GM12878 (cell line): ENCODE data around the gene SEC16A. TPM values are rescaled to one million over a fixed set of nuclear protein-coding genes. Genes with fewer than 3 reads are reported as not detected.

Experiments
- ATAC-seq: fragments of 200-7000 bp; cut with Tn5 transposase; 3 replicates; pipeline ENCODE4 v1.9.1; 2020; ENCODE audit warnings: mild to moderate bottlenecking, moderate library complexity
- BruUV-seq: library from RNA; stranded (reverse); fragments of 400-500 nt; replicated peaks from 2 replicates; lab custom pipeline; 2021; lab: Mats Ljungman, UMichigan
- CTCF ChIA-PET: fragments of 300-600 bp; sonication (Branson Sonifier 250); formaldehyde crosslinking; extraction: SDS; loops from one replicate; lab custom pipeline; 2021; ENCODE audit warnings: inconsistent platforms; lab: Yijun Ruan, JAX
- POLR2A ChIA-PET: fragments of 350-600 bp; formaldehyde crosslinking; extraction: SDS; loops from one replicate; lab custom pipeline; 2021; ENCODE audit warnings: inconsistent platforms; lab: Charles Lee
- RAD21 ChIA-PET: fragments of 300-600 bp; sonication (Branson Sonifier 250); formaldehyde crosslinking; loops from one replicate; lab custom pipeline; 2023; ENCODE audit warnings: antibody characterized with exemption; ENCODE audit not compliant: unreplicated experiment; lab: Charles Lee
- SMC1A ChIA-PET: fragments of 300-600 bp; sonication (Branson Sonifier 250); formaldehyde crosslinking; loops from one replicate; lab custom pipeline; 2023; ENCODE audit not compliant: unreplicated experiment, uncharacterized antibody; lab: Charles Lee
- DNase-seq: peaks from one replicate; pipeline ENCODE4 v3.0.0-alpha.2; 2011; ENCODE audit warnings: low read depth, low spot score
- FAIRE-seq: peaks from 3 replicates; lab custom pipeline; 2011; peaks lifted over from hg19 to GRCh38; lab: Jason Lieb, UNC
- H2AFZ ChIP-seq: 2 replicates; pipeline ENCODE4 v1.6.0; 2011; ENCODE audit warnings: low read depth, low read length, control low read depth; ENCODE audit not compliant: control insufficient read depth
- H3K27ac ChIP-seq: 2 replicates; pipeline ENCODE4 v1.5.1; 2011; ENCODE audit warnings: control low read depth; ENCODE audit not compliant: control insufficient read depth, insufficient read depth
- H3K27me3 ChIP-seq, 2 experiments: replicated peaks in 1 of 2; 2 replicates each; pipeline versions ENCODE4 v1.6.0 to v1.6.1; 2011; ENCODE audit warnings: low read length in 1 of 2; ENCODE audit not compliant: control insufficient read depth in 2 of 2, insufficient read depth in 2 of 2
- H3K36me3 ChIP-seq, 2 experiments: 2 replicates each; pipeline ENCODE4 v1.5.1; 2011; ENCODE audit warnings: low read length in 1 of 2; ENCODE audit not compliant: control insufficient read depth in 2 of 2, insufficient read depth in 2 of 2
- H3K4me1 ChIP-seq: 2 replicates; pipeline ENCODE4 v1.6.1; 2011; ENCODE audit warnings: mild to moderate bottlenecking, low read length, moderate library complexity, mixed read lengths; ENCODE audit not compliant: control insufficient read depth, insufficient read depth
- H3K4me2 ChIP-seq: 2 replicates; pipeline ENCODE4 v1.6.0; 2011; ENCODE audit warnings: control low read depth; ENCODE audit not compliant: control insufficient read depth, insufficient read depth
- H3K4me3 ChIP-seq: fragments of 200-600 bp; sonication (generic); 2 replicates; pipeline ENCODE4 v1.5.1; 2016
- H3K79me2 ChIP-seq: 2 replicates; pipeline ENCODE4 v1.6.0; 2011; ENCODE audit warnings: low read length; ENCODE audit not compliant: control insufficient read depth, insufficient read depth
- H3K9ac ChIP-seq: 2 replicates; pipeline ENCODE4 v1.8.0; 2011; ENCODE audit warnings: low read length, control low read depth, mixed read lengths; ENCODE audit not compliant: control insufficient read depth, insufficient read depth
- H3K9me3 ChIP-seq: replicated peaks from 3 replicates; pipeline ENCODE4 v1.5.1; 2011; ENCODE audit warnings: mild to moderate bottlenecking, low read length; ENCODE audit not compliant: control insufficient read depth, insufficient read depth
- H4K20me1 ChIP-seq: 2 replicates; pipeline ENCODE4 v1.6.0; 2011; ENCODE audit not compliant: control insufficient read depth, insufficient read depth
- CBX3 ChIP-seq: fragments of 200-600 bp; sonication (generic); IDR thresholded peaks from 2 replicates; pipeline ENCODE4 v1.6.1; 2016; ENCODE audit warnings: low read depth, borderline replicate concordance
- GABPA ChIP-seq: IDR thresholded peaks from 2 replicates; pipeline ENCODE4 v1.6.1; 2014; ENCODE audit warnings: antibody characterized with exemption, low read depth, mild to moderate bottlenecking, inconsistent platforms
- PAX8 ChIP-seq: fragments of 450-650 bp; IDR thresholded peaks from 2 replicates; pipeline ENCODE4 v1.6.1; 2017; ENCODE audit warnings: mild to moderate bottlenecking, moderate library complexity
- WGBS: methylation state at CpG from one replicate; pipeline ENCODE4 v1.1.6; 2016; ENCODE audit warnings: low lambda C conversion rate; ENCODE audit not compliant: insufficient replicate concordance, insufficient coverage; ENCODE audit errors: missing lambda C conversion rate; 5-methylcytosine and 5-hydroxymethylcytosine counted together
- in situ Hi-C: fragments of 300-500 bp; cut with MboI; formaldehyde crosslinking; loops from 9 replicates; pipeline ENCODE4 v1.14.3; 2018; ENCODE audit warnings: mixed read lengths
- intact Hi-C: fragments of 100-400 bp; cut with micrococcal nuclease; formaldehyde crosslinking; loops from one replicate; pipeline ENCODE4 v1.14.2; 2022; ENCODE audit not compliant: unreplicated experiment
- polyA plus RNA-seq, 11 experiments: library from polyadenylated mRNA; depleted of rRNA in 4 of 11; unstranded in 6 of 11; stranded (reverse) in 5 of 11; fragments of >200 nt; fragmentation: Nextera tagmentation in 4 of 11; fragmentation: Illumina TruSeq in 1 of 11; extraction: Ambion mirVana in 4 of 11; extraction: Trizol in 1 of 11; gene quantifications; 1 replicate in 1 of 11; 2 replicates in 10 of 11; pipeline versions ENCODE4 v1.2.1 to v1.2.3, GENCODE V29; 2011 to 2016; ENCODE audit warnings: inconsistent platforms in 2 of 11, missing spikeins in 2 of 11, low read depth in 1 of 11
- total RNA-seq, 4 experiments: library from RNA; depleted of rRNA in 3 of 4; stranded (reverse); fragments of >200 nt in 3 of 4; fragmentation: Illumina TruSeq in 1 of 4; extraction: Trizol in 1 of 4; gene quantifications; 2 replicates each; pipeline versions ENCODE4 v1.2.1 to v1.2.3, GENCODE V29; 2013 to 2021
- TF ChIP-seq, protein P1 (sequence below): fragments of 450-650 bp; IDR thresholded peaks from 2 replicates; pipeline ENCODE4 v1.6.1; 2018; ENCODE audit warnings: mild to moderate bottlenecking, low read depth, moderate library complexity; ENCODE audit not compliant: partially characterized antibody
- TF ChIP-seq, protein P2 (sequence below): IDR thresholded peaks from 2 replicates; pipeline ENCODE4 v1.6.1; 2012; ENCODE audit warnings: low read length, inconsistent platforms
- TF ChIP-seq, protein P3 (sequence below): fragments of 150-350 bp; IDR thresholded peaks from 2 replicates; pipeline ENCODE4 v1.6.1; 2014; ENCODE audit warnings: mild to moderate bottlenecking, low read depth, low read length

The SEC16A gene
- total and polyA plus RNA-seq, 10 of the 15 experiments (the other 5 are each of a cell fraction or from before 2014, with no cell fraction given) = 9.9 to 59.1 (median 21.7) TPM

DNA sequence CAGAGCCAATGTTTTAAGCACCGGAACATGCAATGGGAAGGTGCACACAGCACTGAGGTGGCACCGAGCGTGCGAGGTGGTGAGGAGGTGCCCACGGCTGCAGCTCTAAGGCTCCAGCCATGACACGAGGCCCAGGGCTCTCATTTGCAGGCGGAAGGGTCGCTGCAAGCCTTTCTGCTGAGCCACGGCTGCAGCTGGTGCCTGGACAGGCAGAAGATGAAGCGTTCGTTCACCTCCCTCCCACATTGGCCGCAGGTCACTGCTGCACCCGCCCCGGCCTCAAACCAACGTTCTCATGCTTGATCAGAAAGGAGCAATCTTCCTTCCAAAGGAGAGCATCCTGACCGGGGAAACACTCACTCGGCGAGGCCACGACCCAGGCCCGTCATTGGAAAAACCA is 38.7 kb downstream of the SEC16A start:
- H3K36me3 ChIP-seq = peaks cover 23 to 25% of the 10 kb centered on the region in 2 experiments
- RAD21 ChIA-PET = no interaction called here
- no TSS peak for BruUV-seq
- no peak for FAIRE-seq
- in situ Hi-C loops = no loop called here
- H3K9ac ChIP-seq = no peak overlapping the region
- no peak overlapping the region for H2AFZ ChIP-seq
- intact Hi-C loops = no loop called here
- no peaks in the 10 kb centered on the region; the same call in 1 of the 2 replicates for H4K20me1 ChIP-seq
- H3K4me3 ChIP-seq = no peak overlapping the region
- no peaks in the 10 kb centered on the region for H3K9me3 ChIP-seq
- SMC1A ChIA-PET = no interaction called here
- H3K4me2 ChIP-seq = no peak overlapping the region
- H3K27me3 ChIP-seq = no peaks in the 10 kb centered on the region
- POLR2A ChIA-PET = interaction anchor here (0.6 kb wide), 1 partner anchor 201 kb away, joined by 4 read pairs; no protein-coding TSS in a partner anchor
- DNase-seq = no peak
- TF ChIP-seq, protein P1, sequence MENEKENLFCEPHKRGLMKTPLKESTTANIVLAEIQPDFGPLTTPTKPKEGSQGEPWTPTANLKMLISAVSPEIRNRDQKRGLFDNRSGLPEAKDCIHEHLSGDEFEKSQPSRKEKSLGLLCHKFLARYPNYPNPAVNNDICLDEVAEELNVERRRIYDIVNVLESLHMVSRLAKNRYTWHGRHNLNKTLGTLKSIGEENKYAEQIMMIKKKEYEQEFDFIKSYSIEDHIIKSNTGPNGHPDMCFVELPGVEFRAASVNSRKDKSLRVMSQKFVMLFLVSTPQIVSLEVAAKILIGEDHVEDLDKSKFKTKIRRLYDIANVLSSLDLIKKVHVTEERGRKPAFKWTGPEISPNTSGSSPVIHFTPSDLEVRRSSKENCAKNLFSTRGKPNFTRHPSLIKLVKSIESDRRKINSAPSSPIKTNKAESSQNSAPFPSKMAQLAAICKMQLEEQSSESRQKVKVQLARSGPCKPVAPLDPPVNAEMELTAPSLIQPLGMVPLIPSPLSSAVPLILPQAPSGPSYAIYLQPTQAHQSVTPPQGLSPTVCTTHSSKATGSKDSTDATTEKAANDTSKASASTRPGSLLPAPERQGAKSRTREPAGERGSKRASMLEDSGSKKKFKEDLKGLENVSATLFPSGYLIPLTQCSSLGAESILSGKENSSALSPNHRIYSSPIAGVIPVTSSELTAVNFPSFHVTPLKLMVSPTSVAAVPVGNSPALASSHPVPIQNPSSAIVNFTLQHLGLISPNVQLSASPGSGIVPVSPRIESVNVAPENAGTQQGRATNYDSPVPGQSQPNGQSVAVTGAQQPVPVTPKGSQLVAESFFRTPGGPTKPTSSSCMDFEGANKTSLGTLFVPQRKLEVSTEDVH = no peak
- no peak for TF ChIP-seq CBX3
- no peak for TF ChIP-seq GABPA
- TF ChIP-seq PAX8 = no peak
- no peaks in the 10 kb centered on the region for H3K4me1 ChIP-seq
- ATAC-seq = no peak
- peaks cover 5% of the 10 kb centered on the region for H3K79me2 ChIP-seq
- CTCF ChIA-PET = no interaction called here
- WGBS = 92% methylated on average over 20 of the region's 20 CpGs
- no peak overlapping the region for H3K27ac ChIP-seq

DNA sequence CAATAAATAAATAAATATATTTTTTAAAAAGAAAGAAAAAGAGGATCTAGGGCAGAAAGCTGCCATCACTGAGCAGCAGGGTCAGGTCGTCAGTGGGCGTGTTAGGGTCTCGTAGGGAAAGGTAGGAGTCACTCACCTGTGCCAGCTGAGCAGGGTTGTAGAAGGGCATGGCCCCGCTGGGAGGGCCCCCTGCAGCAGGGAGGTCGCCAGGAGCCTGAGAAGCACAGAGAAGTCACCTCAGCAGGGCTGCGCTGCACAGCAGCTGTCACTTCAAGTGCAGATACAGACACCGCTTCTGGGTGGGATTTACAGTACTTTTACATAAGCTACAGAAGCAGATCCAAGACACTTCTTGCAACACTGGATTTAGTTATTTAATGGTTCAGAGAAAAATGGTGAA is 39.2 kb downstream of the SEC16A start:
- 83% methylated on average over 7 of the region's 7 CpGs for WGBS
- CTCF ChIA-PET = interaction anchor here (1.2 kb wide), 1 partner anchor 80 kb away, joined by 3 read pairs; the partner anchor contains the start of gene DNLZ
- BruUV-seq = no TSS peak
- TF ChIP-seq, protein P2, sequence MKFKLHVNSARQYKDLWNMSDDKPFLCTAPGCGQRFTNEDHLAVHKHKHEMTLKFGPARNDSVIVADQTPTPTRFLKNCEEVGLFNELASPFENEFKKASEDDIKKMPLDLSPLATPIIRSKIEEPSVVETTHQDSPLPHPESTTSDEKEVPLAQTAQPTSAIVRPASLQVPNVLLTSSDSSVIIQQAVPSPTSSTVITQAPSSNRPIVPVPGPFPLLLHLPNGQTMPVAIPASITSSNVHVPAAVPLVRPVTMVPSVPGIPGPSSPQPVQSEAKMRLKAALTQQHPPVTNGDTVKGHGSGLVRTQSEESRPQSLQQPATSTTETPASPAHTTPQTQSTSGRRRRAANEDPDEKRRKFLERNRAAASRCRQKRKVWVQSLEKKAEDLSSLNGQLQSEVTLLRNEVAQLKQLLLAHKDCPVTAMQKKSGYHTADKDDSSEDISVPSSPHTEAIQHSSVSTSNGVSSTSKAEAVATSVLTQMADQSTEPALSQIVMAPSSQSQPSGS = no peak
- TF ChIP-seq, protein P3, sequence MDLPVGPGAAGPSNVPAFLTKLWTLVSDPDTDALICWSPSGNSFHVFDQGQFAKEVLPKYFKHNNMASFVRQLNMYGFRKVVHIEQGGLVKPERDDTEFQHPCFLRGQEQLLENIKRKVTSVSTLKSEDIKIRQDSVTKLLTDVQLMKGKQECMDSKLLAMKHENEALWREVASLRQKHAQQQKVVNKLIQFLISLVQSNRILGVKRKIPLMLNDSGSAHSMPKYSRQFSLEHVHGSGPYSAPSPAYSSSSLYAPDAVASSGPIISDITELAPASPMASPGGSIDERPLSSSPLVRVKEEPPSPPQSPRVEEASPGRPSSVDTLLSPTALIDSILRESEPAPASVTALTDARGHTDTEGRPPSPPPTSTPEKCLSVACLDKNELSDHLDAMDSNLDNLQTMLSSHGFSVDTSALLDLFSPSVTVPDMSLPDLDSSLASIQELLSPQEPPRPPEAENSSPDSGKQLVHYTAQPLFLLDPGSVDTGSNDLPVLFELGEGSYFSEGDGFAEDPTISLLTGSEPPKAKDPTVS = no peak

More for the DNA sequence above, 39.2 kb downstream of the SEC16A start:
- no peak overlapping the region for H3K9ac ChIP-seq
- RAD21 ChIA-PET = no interaction called here
- in situ Hi-C loops (no loop called here), intact Hi-C loops (no loop called here)
- no peaks in the 10 kb centered on the region for H3K27me3 ChIP-seq
- H3K9me3 ChIP-seq = no peaks in the 10 kb centered on the region
- H4K20me1 ChIP-seq = no peaks in the 10 kb centered on the region; the same call in 1 of the 2 replicates
- H3K4me3 ChIP-seq = no peak overlapping the region
- no peak overlapping the region for H3K27ac ChIP-seq
- no peak overlapping the region for H2AFZ ChIP-seq
- H3K36me3 ChIP-seq = peaks cover 23 to 25% of the 10 kb centered on the region in 2 experiments
- peaks cover 9% of the 10 kb centered on the region for H3K79me2 ChIP-seq
- H3K4me2 ChIP-seq = no peak overlapping the region
- FAIRE-seq (no peak), DNase-seq (no peak), ATAC-seq (no peak)
- no peaks in the 10 kb centered on the region for H3K4me1 ChIP-seq
- POLR2A ChIA-PET = no interaction called here
- SMC1A ChIA-PET = no interaction called here
